Astrocyte of the spinal cord (primary cell): ENCODE measurements around the gene ANGPT4.

Experiments
- DNase-seq: peaks from one replicate; pipeline ENCODE4 v3.0.0; 2011; ENCODE audit warnings: low read depth, low spot score
- H3K4me3 ChIP-seq: 2 replicates; pipeline ENCODE4 v1.5.1; 2011; ENCODE audit warnings: low read depth, mild to moderate bottlenecking, low read length, moderate library complexity
- in situ Hi-C: cut with HindIII; loops from 2 replicates; pipeline ENCODE4 v1.10.0; 2017; ENCODE audit warnings: low sequenced_read_pairs
- TF ChIP-seq, protein P1 (sequence below): IDR thresholded peaks from 2 replicates; pipeline ENCODE4 v1.5.1; 2012; ENCODE audit warnings: low read depth, mild to moderate bottlenecking, low read length, inconsistent platforms

Gene ANGPT4

GRCh38 chr20:919491-919916 is 3.4 kb upstream of the ANGPT4 start:
- TF ChIP-seq, protein P1, sequence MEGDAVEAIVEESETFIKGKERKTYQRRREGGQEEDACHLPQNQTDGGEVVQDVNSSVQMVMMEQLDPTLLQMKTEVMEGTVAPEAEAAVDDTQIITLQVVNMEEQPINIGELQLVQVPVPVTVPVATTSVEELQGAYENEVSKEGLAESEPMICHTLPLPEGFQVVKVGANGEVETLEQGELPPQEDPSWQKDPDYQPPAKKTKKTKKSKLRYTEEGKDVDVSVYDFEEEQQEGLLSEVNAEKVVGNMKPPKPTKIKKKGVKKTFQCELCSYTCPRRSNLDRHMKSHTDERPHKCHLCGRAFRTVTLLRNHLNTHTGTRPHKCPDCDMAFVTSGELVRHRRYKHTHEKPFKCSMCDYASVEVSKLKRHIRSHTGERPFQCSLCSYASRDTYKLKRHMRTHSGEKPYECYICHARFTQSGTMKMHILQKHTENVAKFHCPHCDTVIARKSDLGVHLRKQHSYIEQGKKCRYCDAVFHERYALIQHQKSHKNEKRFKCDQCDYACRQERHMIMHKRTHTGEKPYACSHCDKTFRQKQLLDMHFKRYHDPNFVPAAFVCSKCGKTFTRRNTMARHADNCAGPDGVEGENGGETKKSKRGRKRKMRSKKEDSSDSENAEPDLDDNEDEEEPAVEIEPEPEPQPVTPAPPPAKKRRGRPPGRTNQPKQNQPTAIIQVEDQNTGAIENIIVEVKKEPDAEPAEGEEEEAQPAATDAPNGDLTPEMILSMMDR = no peak

GRCh38 chr20:917416-917815 is 1.3 kb upstream of the ANGPT4 start:
- in situ Hi-C loops = no loop called here
- no peak overlapping the region for H3K4me3 ChIP-seq
- no peak for DNase-seq
- TF ChIP-seq, protein P1 = no peak

More at GRCh38 chr20:919491-919916, 3.4 kb upstream of the ANGPT4 start:
- in situ Hi-C loops = no loop called here
- no peak for DNase-seq
- no peak overlapping the region for H3K4me3 ChIP-seq

DNA sequence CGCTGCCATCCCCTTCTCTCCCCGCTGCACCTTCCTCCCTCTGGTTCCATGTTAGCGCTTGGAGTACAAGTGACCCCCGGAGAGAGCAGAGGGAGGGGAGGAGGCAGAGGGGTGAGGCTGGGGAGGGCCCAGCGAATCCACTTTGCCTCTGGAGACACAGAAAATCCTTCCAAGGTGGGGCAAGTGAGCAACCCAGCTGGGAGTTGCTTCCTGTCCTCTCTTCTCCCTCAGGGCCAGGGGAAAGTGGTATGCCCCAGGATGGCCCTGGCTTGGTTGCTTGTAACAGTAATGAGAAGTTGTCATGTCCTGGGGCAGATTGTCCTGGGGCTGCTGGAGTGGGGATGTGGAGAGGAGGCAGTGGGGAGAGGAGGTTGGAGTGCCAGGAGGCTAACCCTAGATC is 691 bp upstream of the ANGPT4 start:
- no peak for DNase-seq
- TF ChIP-seq, protein P1 = no peak
- H3K4me3 ChIP-seq = no peak overlapping the region
- in situ Hi-C loops = no loop called here

DNA sequence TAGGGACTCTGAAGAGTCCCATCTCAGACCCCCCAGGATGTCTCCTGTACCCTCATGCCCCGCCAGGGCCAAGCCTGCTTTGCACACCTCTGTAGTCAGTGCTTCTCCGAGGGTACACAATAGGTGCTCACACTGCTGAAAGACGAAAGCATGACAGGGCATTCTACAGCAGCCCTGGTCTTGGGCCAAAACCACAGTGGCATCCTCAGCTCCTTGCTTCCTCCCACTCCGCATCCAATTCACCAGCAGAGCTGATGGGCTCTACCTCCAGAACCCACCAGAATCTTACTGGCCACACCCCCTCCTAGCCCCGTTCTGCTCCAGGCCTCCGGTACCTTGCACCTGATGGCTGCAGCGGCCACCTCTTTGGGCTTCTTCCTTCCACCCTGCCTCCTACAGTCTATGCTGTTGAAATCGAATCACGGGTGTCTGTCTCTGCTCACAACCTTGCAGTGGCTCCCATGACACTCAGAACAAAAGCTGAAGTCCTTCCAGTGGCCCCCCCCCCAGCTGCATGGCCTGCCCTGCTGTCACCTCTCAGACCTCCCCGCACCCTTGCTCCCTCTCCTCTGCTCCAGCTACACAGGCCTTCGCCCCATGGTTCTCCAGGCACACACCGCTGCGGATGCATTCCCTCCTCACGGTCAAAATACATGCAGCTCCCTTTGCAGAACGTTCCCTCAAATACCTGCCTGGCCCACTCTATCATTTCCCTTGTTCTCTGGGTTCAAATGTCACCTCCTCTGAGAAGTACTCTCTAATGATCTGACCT is 1.2 kb downstream of the ANGPT4 start:
- TF ChIP-seq, protein P1 = no peak
- H3K4me3 ChIP-seq = no peak overlapping the region
- no peak for DNase-seq
- in situ Hi-C loops = no loop called here

DNA sequence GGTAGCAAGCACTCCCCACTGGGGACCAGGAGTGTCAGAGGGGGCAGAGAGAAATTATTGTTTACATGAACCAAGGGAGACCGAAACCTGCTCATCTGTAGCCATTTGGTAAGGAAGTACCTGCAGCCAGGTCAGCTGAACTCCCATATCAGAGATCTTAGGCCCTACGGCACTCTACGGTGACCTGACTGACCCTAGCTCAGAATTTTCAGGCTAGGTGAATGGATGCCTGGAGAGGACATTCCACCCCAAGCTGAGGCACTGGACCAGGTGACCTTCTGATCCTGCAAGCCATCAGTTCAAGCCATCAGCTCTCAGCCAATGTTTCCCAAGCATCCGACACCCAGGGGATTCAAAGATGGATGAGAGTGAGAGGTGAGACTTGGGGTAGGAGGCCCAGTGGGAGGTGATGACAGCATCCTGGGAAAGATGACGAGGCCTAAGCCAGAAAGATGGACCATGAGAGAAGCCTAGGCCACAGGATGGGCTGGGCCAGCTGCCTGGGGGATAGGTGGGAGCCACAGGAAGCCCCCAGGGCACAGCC is 2.8 kb downstream of the ANGPT4 start:
- H3K4me3 ChIP-seq = no peak overlapping the region
- TF ChIP-seq, protein P1 = no peak
- no peak for DNase-seq
- in situ Hi-C loops = no loop called here

DNA sequence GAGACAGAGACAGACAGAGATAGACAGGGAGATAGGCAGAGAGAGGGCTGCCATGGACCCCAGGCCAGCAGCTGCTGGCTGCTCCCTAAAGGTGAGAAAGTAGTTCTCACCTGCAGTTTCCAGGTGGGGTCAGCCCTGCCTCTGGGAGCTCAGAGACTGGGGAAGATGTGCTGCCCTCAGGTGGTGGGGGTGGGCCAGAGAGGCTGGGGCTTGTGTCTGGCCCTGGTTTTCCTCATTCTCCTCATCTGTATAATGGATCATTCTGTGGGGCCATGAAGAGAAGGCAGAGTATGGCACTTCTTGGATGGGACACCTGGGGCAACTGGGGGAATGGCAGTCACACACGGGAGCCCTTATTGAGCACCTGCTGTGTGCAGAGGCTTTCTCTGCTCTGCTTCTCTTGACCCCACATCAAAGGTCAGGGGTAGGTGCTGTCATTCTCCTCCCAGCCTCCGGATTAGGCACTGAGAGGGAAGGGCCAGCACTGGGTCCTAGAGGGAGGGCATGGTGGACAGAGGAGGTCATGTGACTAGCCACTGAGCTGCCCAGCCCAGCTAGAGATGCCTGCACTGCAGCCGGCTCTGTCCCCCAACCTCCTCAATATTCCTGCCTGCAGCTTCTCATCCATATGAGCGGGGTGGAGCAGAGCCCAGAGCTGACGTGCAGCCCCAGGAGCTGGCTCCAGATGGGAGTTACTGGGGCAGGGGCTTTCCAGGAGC is 4.1 kb downstream of the ANGPT4 start:
- DNase-seq = no peak
- TF ChIP-seq, protein P1 = no peak
- no peak overlapping the region for H3K4me3 ChIP-seq
- in situ Hi-C loops = no loop called here
